GM23248 (cell line): Measurements from ENCODE around the gene PFN3.

Experiments
- EZH2 ChIP-seq: fragments of 200-600 bp; sonication (generic); IDR thresholded peaks from 2 replicates; pipeline ENCODE4 v1.6.1; 2018; ENCODE audit warnings: antibody characterized with exemption, mild to moderate bottlenecking; ENCODE audit not compliant: insufficient read depth, poor library complexity, severe bottlenecking
- EZH2phosphoT487 ChIP-seq: fragments of 200-600 bp; sonication (generic); IDR thresholded peaks from 2 replicates; pipeline ENCODE4 v1.6.1; 2018; ENCODE audit warnings: antibody characterized with exemption, moderate library complexity, mild to moderate bottlenecking, low read depth; ENCODE audit not compliant: insufficient read depth

DNA sequence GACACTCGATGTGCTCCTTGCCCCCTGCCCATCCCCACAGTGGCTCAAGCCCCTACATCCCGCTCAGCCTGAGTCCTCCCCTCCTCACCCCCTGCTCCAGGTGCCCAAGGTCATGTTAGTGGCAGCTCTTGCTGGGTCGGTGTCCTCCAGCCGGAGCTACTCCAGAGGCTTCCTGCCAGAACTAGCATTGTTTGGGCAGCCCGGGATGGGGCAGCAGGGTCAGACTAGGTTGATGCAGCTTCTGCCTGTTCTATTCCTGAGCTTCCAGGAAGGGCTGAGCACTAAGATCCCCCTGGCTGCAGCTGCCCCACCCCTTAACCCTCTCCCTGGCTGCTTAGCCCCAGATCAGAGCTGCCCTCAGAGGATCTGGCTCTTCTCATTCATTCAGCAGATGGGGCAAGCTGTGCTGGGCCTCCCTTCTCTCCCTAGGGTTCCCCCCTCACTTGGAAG lies 42.1 kb downstream of the PFN3 start:
- TF ChIP-seq EZH2phosphoT487 (no peak), EZH2 (no peak)
